GM23338 (cell line): ENCODE data around the gene UNC5C. TPM values are rescaled to one million over a fixed set of nuclear protein-coding genes. Genes with fewer than 3 reads are reported as not detected.
A peak's percentile ranks its signal among the peaks of the same experiment; 100 is the strongest.

Source experiments
- ATAC-seq: fragments of 200-7000 bp; cut with Tn5 transposase; 3 replicates; pipeline ENCODE4 v1.9.1; 2020
- DNase-seq: peaks from one replicate; pipeline ENCODE4 v3.0.0-alpha.2; 2015; ENCODE audit warnings: low spot score
- H2AFZ ChIP-seq: fragments of 200-600 bp; sonication (generic); 2 replicates; pipeline ENCODE4 v1.8.0; 2016; ENCODE audit warnings: antibody characterized with exemption, mild to moderate bottlenecking, moderate library complexity
- H3F3A ChIP-seq: fragments of 200-600 bp; sonication (generic); replicated peaks from 2 replicates; pipeline ENCODE4 v1.8.0; 2017; ENCODE audit warnings: antibody characterized with exemption, mixed run types, low read depth
- H3K27ac ChIP-seq: fragments of 200-600 bp; sonication (generic); 2 replicates; pipeline ENCODE4 v1.6.1; 2016; ENCODE audit warnings: low read depth
- H3K27me3 ChIP-seq: fragments of 200-600 bp; sonication (generic); 2 replicates; pipeline ENCODE4 v1.8.0; 2016; ENCODE audit warnings: mild to moderate bottlenecking, mixed run types, moderate library complexity; ENCODE audit not compliant: insufficient read depth
- H3K36me3 ChIP-seq: fragments of 200-600 bp; sonication (generic); 2 replicates; pipeline ENCODE4 v1.8.0; 2016; ENCODE audit warnings: mild to moderate bottlenecking; ENCODE audit not compliant: insufficient read depth
- H3K4me1 ChIP-seq: fragments of 200-600 bp; sonication (generic); 2 replicates; pipeline ENCODE4 v1.8.0; 2016; ENCODE audit warnings: mild to moderate bottlenecking, moderate library complexity; ENCODE audit not compliant: insufficient read depth
- H3K4me2 ChIP-seq: fragments of 200-600 bp; sonication (generic); 2 replicates; pipeline ENCODE4 v1.7.1; 2017; ENCODE audit warnings: mixed run types
- H3K4me3 ChIP-seq: fragments of 200-600 bp; sonication (generic); 2 replicates; pipeline ENCODE4 v1.6.1; 2016; ENCODE audit warnings: mixed run types
- H3K79me2 ChIP-seq: fragments of 200-600 bp; sonication (generic); replicated peaks from 2 replicates; pipeline ENCODE4 v1.8.0; 2017; ENCODE audit warnings: mild to moderate bottlenecking; ENCODE audit not compliant: insufficient read depth
- H3K9me2 ChIP-seq: fragments of 200-600 bp; sonication (generic); 2 replicates; pipeline ENCODE4 v1.8.0; 2017; ENCODE audit not compliant: insufficient read depth
- H4K20me1 ChIP-seq: fragments of 200-600 bp; sonication (generic); replicated peaks from 2 replicates; pipeline ENCODE4 v1.8.0; 2017; ENCODE audit warnings: mild to moderate bottlenecking; ENCODE audit not compliant: insufficient read depth
- H3K27ac Mint-ChIP-seq: 2 replicates; pipeline ENCODE4 v1.8.0; 2020; ENCODE audit warnings: inconsistent platforms, mild to moderate bottlenecking, moderate library complexity, mixed read lengths
- H3K27me3 Mint-ChIP-seq: 3 replicates; pipeline ENCODE4 v1.8.0; 2022; ENCODE audit warnings: low read depth, mild to moderate bottlenecking, moderate library complexity, mixed read lengths, inconsistent platforms; ENCODE audit not compliant: insufficient read depth, poor library complexity
- H3K36me3 Mint-ChIP-seq: 3 replicates; pipeline ENCODE4 v1.8.0; 2021; ENCODE audit warnings: low read depth, mild to moderate bottlenecking, inconsistent platforms, moderate library complexity, mixed read lengths
- H3K4me1 Mint-ChIP-seq: 3 replicates; pipeline ENCODE4 v1.8.0; 2020; ENCODE audit warnings: mild to moderate bottlenecking, inconsistent platforms, mixed read lengths
- H3K4me3 Mint-ChIP-seq: 3 replicates; pipeline ENCODE4 v1.8.0; 2021; ENCODE audit warnings: moderate library complexity, mild to moderate bottlenecking, inconsistent platforms, mixed read lengths
- H3K9me3 Mint-ChIP-seq: 3 replicates; pipeline ENCODE4 v1.8.0; 2020; ENCODE audit warnings: moderate library complexity, mild to moderate bottlenecking, inconsistent platforms, mixed read lengths
- CREB1 ChIP-seq: fragments of 250-450 bp; sonication (Bioruptor Pico); IDR thresholded peaks from 2 replicates; pipeline ENCODE4 v1.5.0; 2020; ENCODE audit warnings: low read depth, mild to moderate bottlenecking, moderate library complexity
- EZH2phosphoT487 ChIP-seq: fragments of 200-600 bp; sonication (generic); IDR thresholded peaks from one replicate; pipeline ENCODE4 v1.8.1; 2018; ENCODE audit warnings: antibody characterized with exemption; ENCODE audit not compliant: unreplicated experiment
- JUNB ChIP-seq: IDR thresholded peaks from one replicate; pipeline ENCODE4 v1.6.1; 2016; ENCODE audit warnings: antibody characterized with exemption; ENCODE audit not compliant: unreplicated experiment
- NANOG ChIP-seq: IDR thresholded peaks from 2 replicates; pipeline ENCODE4 v1.6.1; 2016; ENCODE audit warnings: antibody characterized with exemption, borderline replicate concordance
- POLR2AphosphoS5 ChIP-seq: IDR thresholded peaks from 2 replicates; pipeline ENCODE4 v1.6.1; 2016; ENCODE audit warnings: antibody characterized with exemption, low read depth
- STAT1 ChIP-seq: IDR thresholded peaks from one replicate; pipeline ENCODE4 v1.6.1; 2016; ENCODE audit warnings: antibody characterized with exemption; ENCODE audit not compliant: unreplicated experiment
- ZNF114 ChIP-seq: fragments of 250-450 bp; sonication (Bioruptor Pico); IDR thresholded peaks from 2 replicates; pipeline ENCODE4 v1.5.0; 2020; ENCODE audit warnings: mild to moderate bottlenecking, moderate library complexity
- ZNF331 ChIP-seq: fragments of 250-450 bp; sonication (Bioruptor Pico); IDR thresholded peaks from 2 replicates; pipeline ENCODE4 v1.5.0; 2020; ENCODE audit warnings: low read depth, mild to moderate bottlenecking, moderate library complexity
- polyA plus RNA-seq: library from polyadenylated mRNA; unstranded; fragments of >200 nt; fragmentation: Nextera tagmentation; extraction: Ambion mirVana; gene quantifications from 2 replicates; pipeline ENCODE4 v1.2.1, GENCODE V29; 2016
- total RNA-seq: library from RNA; depleted of rRNA; stranded (reverse); fragments of >200 nt; shearing (Covaris generic); gene quantifications from 2 replicates; pipeline ENCODE4 v1.2.3, GENCODE V29; 2014
- TF ChIP-seq, protein P1 (sequence below), 2 experiments: fragments of 200-600 bp in 1 of 2; sonication (generic) in 1 of 2; conservative IDR thresholded peaks; 2 replicates each; pipeline versions ENCODE4 v1.5.1 to v1.6.1; 2016 to 2017; ENCODE audit warnings: antibody characterized with exemption in 2 of 2, low read depth in 2 of 2, mild to moderate bottlenecking in 2 of 2, moderate library complexity in 1 of 2
- TF ChIP-seq, protein P2 (sequence below): IDR thresholded peaks from one replicate; pipeline ENCODE4 v1.6.1; 2018; ENCODE audit warnings: antibody characterized with exemption; ENCODE audit not compliant: unreplicated experiment

The UNC5C gene
- total and polyA plus RNA-seq, 2 experiments from 2014 or later, result 0.08 to 0.21 TPM

DNA sequence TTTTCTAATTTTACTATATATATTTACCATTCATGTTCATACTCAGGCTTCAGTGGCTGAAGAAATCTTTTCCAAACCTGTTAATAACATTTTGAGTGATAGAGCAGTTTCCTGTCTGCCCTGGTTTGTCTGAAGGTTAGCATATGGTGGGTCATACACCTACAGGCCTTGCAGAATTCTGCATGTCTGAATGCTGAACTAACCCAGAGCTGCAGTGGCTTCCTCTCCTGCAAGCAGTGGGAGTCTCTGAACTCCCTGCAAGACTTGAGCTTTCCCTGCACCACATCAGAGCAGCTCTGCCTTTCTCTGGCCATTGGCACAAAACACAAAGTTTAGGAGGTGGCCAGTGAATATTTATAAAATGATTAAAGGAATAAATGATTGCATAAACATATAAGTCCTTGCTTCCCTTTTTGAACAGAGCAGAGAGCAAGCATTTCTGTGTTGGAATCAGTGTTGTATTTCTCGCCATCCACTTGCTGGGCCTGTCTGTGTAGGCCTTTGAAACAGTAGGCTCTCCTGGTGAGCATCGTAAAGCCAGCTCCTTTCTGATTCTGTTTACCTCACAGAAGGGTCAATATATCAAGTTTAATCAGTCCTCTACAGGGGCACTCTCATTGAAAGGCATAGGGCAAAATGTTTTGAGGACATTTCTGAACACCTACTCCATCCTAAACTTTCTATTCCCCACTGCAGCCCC is 15.0 kb upstream of the UNC5C start:
- peak; percentile 72 for ATAC-seq
- H3K27ac Mint-ChIP-seq, result no peak overlapping the region
- TF ChIP-seq EZH2phosphoT487 (no peak), JUNB (no peak), ZNF114 (no peak), STAT1 (no peak)
- TF ChIP-seq, protein P1, sequence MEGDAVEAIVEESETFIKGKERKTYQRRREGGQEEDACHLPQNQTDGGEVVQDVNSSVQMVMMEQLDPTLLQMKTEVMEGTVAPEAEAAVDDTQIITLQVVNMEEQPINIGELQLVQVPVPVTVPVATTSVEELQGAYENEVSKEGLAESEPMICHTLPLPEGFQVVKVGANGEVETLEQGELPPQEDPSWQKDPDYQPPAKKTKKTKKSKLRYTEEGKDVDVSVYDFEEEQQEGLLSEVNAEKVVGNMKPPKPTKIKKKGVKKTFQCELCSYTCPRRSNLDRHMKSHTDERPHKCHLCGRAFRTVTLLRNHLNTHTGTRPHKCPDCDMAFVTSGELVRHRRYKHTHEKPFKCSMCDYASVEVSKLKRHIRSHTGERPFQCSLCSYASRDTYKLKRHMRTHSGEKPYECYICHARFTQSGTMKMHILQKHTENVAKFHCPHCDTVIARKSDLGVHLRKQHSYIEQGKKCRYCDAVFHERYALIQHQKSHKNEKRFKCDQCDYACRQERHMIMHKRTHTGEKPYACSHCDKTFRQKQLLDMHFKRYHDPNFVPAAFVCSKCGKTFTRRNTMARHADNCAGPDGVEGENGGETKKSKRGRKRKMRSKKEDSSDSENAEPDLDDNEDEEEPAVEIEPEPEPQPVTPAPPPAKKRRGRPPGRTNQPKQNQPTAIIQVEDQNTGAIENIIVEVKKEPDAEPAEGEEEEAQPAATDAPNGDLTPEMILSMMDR (conservative IDR thresholded peaks at IDR 0.05; ENCODE audit: low read depth in 2 of 2), result no peak

DNA sequence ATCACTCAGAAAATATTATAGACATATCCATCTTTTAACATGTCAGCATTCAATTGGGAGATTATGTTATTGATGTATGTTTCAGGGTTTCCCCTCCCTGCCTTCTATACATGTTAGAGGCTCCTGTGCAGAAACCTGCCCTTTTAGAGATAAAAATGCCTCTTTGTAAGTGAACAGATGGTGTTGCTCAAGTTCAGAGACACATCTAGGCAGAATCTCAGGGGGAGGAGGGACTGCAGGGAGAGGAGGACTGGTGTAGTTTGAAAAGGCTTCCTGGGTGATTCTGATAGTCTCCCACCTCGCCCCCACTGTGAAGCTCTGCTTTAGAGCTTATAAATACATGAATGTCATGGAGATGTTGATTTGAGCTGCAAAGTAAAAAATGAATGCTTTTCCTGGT is 12.0 kb upstream of the UNC5C start:
- TF ChIP-seq, protein P2, sequence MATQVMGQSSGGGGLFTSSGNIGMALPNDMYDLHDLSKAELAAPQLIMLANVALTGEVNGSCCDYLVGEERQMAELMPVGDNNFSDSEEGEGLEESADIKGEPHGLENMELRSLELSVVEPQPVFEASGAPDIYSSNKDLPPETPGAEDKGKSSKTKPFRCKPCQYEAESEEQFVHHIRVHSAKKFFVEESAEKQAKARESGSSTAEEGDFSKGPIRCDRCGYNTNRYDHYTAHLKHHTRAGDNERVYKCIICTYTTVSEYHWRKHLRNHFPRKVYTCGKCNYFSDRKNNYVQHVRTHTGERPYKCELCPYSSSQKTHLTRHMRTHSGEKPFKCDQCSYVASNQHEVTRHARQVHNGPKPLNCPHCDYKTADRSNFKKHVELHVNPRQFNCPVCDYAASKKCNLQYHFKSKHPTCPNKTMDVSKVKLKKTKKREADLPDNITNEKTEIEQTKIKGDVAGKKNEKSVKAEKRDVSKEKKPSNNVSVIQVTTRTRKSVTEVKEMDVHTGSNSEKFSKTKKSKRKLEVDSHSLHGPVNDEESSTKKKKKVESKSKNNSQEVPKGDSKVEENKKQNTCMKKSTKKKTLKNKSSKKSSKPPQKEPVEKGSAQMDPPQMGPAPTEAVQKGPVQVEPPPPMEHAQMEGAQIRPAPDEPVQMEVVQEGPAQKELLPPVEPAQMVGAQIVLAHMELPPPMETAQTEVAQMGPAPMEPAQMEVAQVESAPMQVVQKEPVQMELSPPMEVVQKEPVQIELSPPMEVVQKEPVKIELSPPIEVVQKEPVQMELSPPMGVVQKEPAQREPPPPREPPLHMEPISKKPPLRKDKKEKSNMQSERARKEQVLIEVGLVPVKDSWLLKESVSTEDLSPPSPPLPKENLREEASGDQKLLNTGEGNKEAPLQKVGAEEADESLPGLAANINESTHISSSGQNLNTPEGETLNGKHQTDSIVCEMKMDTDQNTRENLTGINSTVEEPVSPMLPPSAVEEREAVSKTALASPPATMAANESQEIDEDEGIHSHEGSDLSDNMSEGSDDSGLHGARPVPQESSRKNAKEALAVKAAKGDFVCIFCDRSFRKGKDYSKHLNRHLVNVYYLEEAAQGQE, result no peak
- TF ChIP-seq CREB1 (no peak), NANOG (no peak), JUNB (no peak), ZNF331 (no peak), POLR2AphosphoS5 (no peak)
- TF ChIP-seq, protein P1 (conservative IDR thresholded peaks at IDR 0.05; ENCODE audit: low read depth in 2 of 2), result no peak
- no peak overlapping the region for H3K27ac Mint-ChIP-seq
- no peak overlapping the region for H3K4me3 ChIP-seq
- peaks cover 6% of the 10 kb centered on the region for H3K4me1 Mint-ChIP-seq
- H3K9me3 Mint-ChIP-seq, result no peaks in the 10 kb centered on the region
- no peaks in the 10 kb centered on the region for H3K36me3 ChIP-seq
- H3K4me2 ChIP-seq, result no peak overlapping the region
- DNase-seq (no peak), ATAC-seq (no peak)
- H4K20me1 ChIP-seq, result no peaks in the 10 kb centered on the region
- H3K4me3 Mint-ChIP-seq, result no peak overlapping the region
- H3F3A ChIP-seq, result no peaks in the 10 kb centered on the region
- no peaks in the 10 kb centered on the region for H3K27me3 ChIP-seq
- H3K4me1 ChIP-seq, result no peaks in the 10 kb centered on the region
- H3K27me3 Mint-ChIP-seq, result no peaks in the 10 kb centered on the region
- H3K27ac ChIP-seq, result no peak overlapping the region
- H3K79me2 ChIP-seq, result no peaks in the 10 kb centered on the region
- H3K9me2 ChIP-seq, result peaks cover 10% of the 10 kb centered on the region
- no peaks in the 10 kb centered on the region; the same call in 2 of the 3 replicates for H3K36me3 Mint-ChIP-seq
- no peak overlapping the region for H2AFZ ChIP-seq

More for the DNA sequence above, 15.0 kb upstream of the UNC5C start:
- H3K27me3 Mint-ChIP-seq, result no peaks in the 10 kb centered on the region
- no peaks in the 10 kb centered on the region for H3K9me3 Mint-ChIP-seq
- no peak overlapping the region for H3K4me3 Mint-ChIP-seq
- H3K36me3 ChIP-seq, result no peaks in the 10 kb centered on the region
- H3K4me1 ChIP-seq, result no peaks in the 10 kb centered on the region
- H3K79me2 ChIP-seq, result no peaks in the 10 kb centered on the region
- no peaks in the 10 kb centered on the region for H3F3A ChIP-seq
- DNase-seq, result peak; percentile 5
- peak overlapping the region; percentile 68; the same call in 1 of the 2 replicates for H2AFZ ChIP-seq
- peaks cover 11% of the 10 kb centered on the region for H3K9me2 ChIP-seq
- no peaks in the 10 kb centered on the region for H4K20me1 ChIP-seq
- H3K27me3 ChIP-seq, result no peaks in the 10 kb centered on the region
- H3K27ac ChIP-seq, result no peak overlapping the region
- H3K4me3 ChIP-seq, result no peak overlapping the region
- H3K36me3 Mint-ChIP-seq, result no peaks in the 10 kb centered on the region; the same call in 2 of the 3 replicates
- H3K4me1 Mint-ChIP-seq, result peaks cover 6% of the 10 kb centered on the region
- H3K4me2 ChIP-seq, result no peak overlapping the region
